H9 (cell line): Measurements from ENCODE around the gene ZDHHC1. TPM values are rescaled to one million over a fixed set of nuclear protein-coding genes. Genes with fewer than 3 reads are reported as not detected.

Experiments
- DNase-seq: peaks from one replicate; pipeline ENCODE4 v3.0.0-alpha.2; 2017
- H2AFZ ChIP-seq: one replicate; pipeline ENCODE4 v1.6.1; 2013; ENCODE audit warnings: mild to moderate bottlenecking, low read length, control low read depth, moderate library complexity
- H2AK5ac ChIP-seq: 2 replicates; pipeline ENCODE4 v1.6.1; 2013; ENCODE audit warnings: low read length, control low read depth, mixed read lengths; ENCODE audit not compliant: insufficient read length
- H2BK120ac ChIP-seq: one replicate; pipeline ENCODE4 v1.6.1; 2013; ENCODE audit warnings: low read depth, mild to moderate bottlenecking, low read length, control low read depth, inconsistent platforms; ENCODE audit not compliant: poor library complexity, severe bottlenecking
- H2BK12ac ChIP-seq: 2 replicates; pipeline ENCODE4 v1.6.1; 2013; ENCODE audit warnings: low read length, control low read depth, mixed read lengths, low read depth; ENCODE audit not compliant: insufficient read length
- H2BK15ac ChIP-seq: 2 replicates; pipeline ENCODE4 v1.6.1; 2013; ENCODE audit warnings: low read depth, low read length, control low read depth
- H2BK20ac ChIP-seq: one replicate; pipeline ENCODE4 v1.6.1; 2013; ENCODE audit warnings: low read depth, mild to moderate bottlenecking, low read length, control low read depth, inconsistent platforms; ENCODE audit not compliant: poor library complexity, severe bottlenecking
- H2BK5ac ChIP-seq: 2 replicates; pipeline ENCODE4 v1.6.1; 2013; ENCODE audit warnings: low read length, control low read depth, mixed read lengths; ENCODE audit not compliant: insufficient read length
- H3K14ac ChIP-seq: 2 replicates; pipeline ENCODE4 v1.6.1; 2013; ENCODE audit warnings: low read length, control low read depth; ENCODE audit not compliant: insufficient read depth
- H3K18ac ChIP-seq: 2 replicates; pipeline ENCODE4 v1.6.1; 2013; ENCODE audit warnings: low read depth, mild to moderate bottlenecking, mixed read lengths, low read length, control low read depth; ENCODE audit not compliant: insufficient read length
- H3K23ac ChIP-seq: 2 replicates; pipeline ENCODE4 v1.6.1; 2013; ENCODE audit warnings: low read length, control low read depth, mixed read lengths, low read depth; ENCODE audit not compliant: insufficient read length
- H3K23me2 ChIP-seq: 2 replicates; pipeline ENCODE4 v1.6.1; 2013; ENCODE audit warnings: low read depth, mild to moderate bottlenecking, mixed read lengths, low read length, control low read depth; ENCODE audit not compliant: insufficient read length, poor library complexity, severe bottlenecking
- H3K27ac ChIP-seq: 2 replicates; pipeline ENCODE4 v1.5.1; 2013; ENCODE audit warnings: low read length, control low read depth, mixed read lengths, low read depth; ENCODE audit not compliant: insufficient read length
- H3K27me3 ChIP-seq: 2 replicates; pipeline ENCODE4 v1.6.1; 2013; ENCODE audit warnings: low read length, control low read depth, inconsistent platforms; ENCODE audit not compliant: insufficient read depth
- H3K4ac ChIP-seq: 2 replicates; pipeline ENCODE4 v1.6.1; 2013; ENCODE audit warnings: low read depth, mild to moderate bottlenecking, control low read depth, inconsistent platforms, low read length, moderate library complexity
- H3K4me1 ChIP-seq: 2 replicates; pipeline ENCODE4 v1.6.1; 2013; ENCODE audit warnings: low read length, control low read depth, inconsistent platforms; ENCODE audit not compliant: insufficient read depth
- H3K4me2 ChIP-seq: 2 replicates; pipeline ENCODE4 v1.6.1; 2013; ENCODE audit warnings: low read length, control low read depth, mixed read lengths; ENCODE audit not compliant: insufficient read length, insufficient read depth
- H3K56ac ChIP-seq: 2 replicates; pipeline ENCODE4 v1.6.1; 2013; ENCODE audit warnings: low read depth, mild to moderate bottlenecking, mixed read lengths, low read length, control low read depth; ENCODE audit not compliant: insufficient read length
- H3K79me1 ChIP-seq: 2 replicates; pipeline ENCODE4 v1.6.1; 2013; ENCODE audit warnings: low read depth, mild to moderate bottlenecking, moderate library complexity, low read length, control low read depth, inconsistent platforms; ENCODE audit not compliant: insufficient read depth, poor library complexity, severe bottlenecking
- H3K79me2 ChIP-seq: 2 replicates; pipeline ENCODE4 v1.6.1; 2013; ENCODE audit warnings: low read length, control low read depth, inconsistent platforms; ENCODE audit not compliant: insufficient read depth
- H3K9ac ChIP-seq: 2 replicates; pipeline ENCODE4 v1.6.1; 2013; ENCODE audit warnings: low read length, control low read depth, mixed read lengths; ENCODE audit not compliant: insufficient read length; ENCODE audit errors: extremely low read depth
- H3K9me3 ChIP-seq: one replicate; pipeline ENCODE4 v1.6.1; 2013; ENCODE audit warnings: low read depth, low read length, inconsistent platforms; ENCODE audit not compliant: control insufficient read depth
- H3T11ph ChIP-seq: one replicate; pipeline ENCODE4 v1.6.1; 2013; ENCODE audit warnings: mild to moderate bottlenecking, low read length, control low read depth, inconsistent platforms
- H4K20me1 ChIP-seq: one replicate; pipeline ENCODE4 v1.6.1; 2013; ENCODE audit not compliant: control insufficient read depth, insufficient read length, insufficient read depth
- H4K5ac ChIP-seq: 2 replicates; pipeline ENCODE4 v1.6.1; 2013; ENCODE audit warnings: low read depth, mild to moderate bottlenecking, mixed read lengths, low read length, control low read depth; ENCODE audit not compliant: insufficient read length
- H4K8ac ChIP-seq: replicated peaks from 2 replicates; pipeline ENCODE4 v1.6.1; 2013; ENCODE audit warnings: low read length, control low read depth, mixed read lengths, low read depth; ENCODE audit not compliant: insufficient read length
- H4K91ac ChIP-seq: 2 replicates; pipeline ENCODE4 v1.6.1; 2013; ENCODE audit warnings: low read depth, mild to moderate bottlenecking, moderate library complexity, mixed read lengths, low read length, control low read depth; ENCODE audit not compliant: insufficient read length
- H3K27ac Mint-ChIP-seq, 3 experiments: 2 replicates in 2 of 3; 3 replicates in 1 of 3; pipeline ENCODE4 v1.8.0; 2020 to 2021; ENCODE audit warnings: mixed read lengths in 3 of 3, mild to moderate bottlenecking in 1 of 3, moderate library complexity in 1 of 3
- H3K27me3 Mint-ChIP-seq: 2 replicates; pipeline ENCODE4 v1.8.0; 2021; ENCODE audit warnings: low read depth, mild to moderate bottlenecking, moderate library complexity, mixed read lengths
- H3K36me3 Mint-ChIP-seq, 3 experiments: 2 replicates in 2 of 3; 3 replicates in 1 of 3; pipeline ENCODE4 v1.8.0; 2020 to 2021; ENCODE audit warnings: low read depth in 3 of 3, mixed read lengths in 3 of 3; ENCODE audit not compliant: insufficient read depth in 1 of 3
- H3K4me1 Mint-ChIP-seq, 2 experiments: 2 replicates each; pipeline ENCODE4 v1.8.0; 2020; ENCODE audit warnings: mixed read lengths in 2 of 2
- H3K4me3 Mint-ChIP-seq, 2 experiments: 2 replicates in 1 of 2; 3 replicates in 1 of 2; pipeline ENCODE4 v1.8.0; 2020 to 2021; ENCODE audit warnings: mild to moderate bottlenecking in 2 of 2, mixed read lengths in 2 of 2, moderate library complexity in 1 of 2
- H3K9me3 Mint-ChIP-seq, 2 experiments: 2 replicates in 1 of 2; 3 replicates in 1 of 2; pipeline ENCODE4 v1.8.0; 2020; ENCODE audit warnings: mild to moderate bottlenecking in 2 of 2, mixed read lengths in 2 of 2, moderate library complexity in 1 of 2
- CTCF ChIP-seq: fragments of 200-600 bp; sonication (generic); conservative IDR thresholded peaks from 3 replicates; pipeline ENCODE4 v1.8.0; 2021; ENCODE audit warnings: antibody characterized with exemption, mild to moderate bottlenecking
- WGBS: extraction: QIAGEN DNeasy Blood & Tissue Kit; methylation state at CpG from one replicate; pipeline ENCODE4 v1.1.7; 2013; ENCODE audit warnings: missing lambda C conversion rate, low lambda C conversion rate, mixed read lengths; ENCODE audit not compliant: insufficient read length; ENCODE audit errors: extremely low coverage; 5-methylcytosine and 5-hydroxymethylcytosine counted together
- total RNA-seq: library from RNA; stranded (reverse); gene quantifications from 2 replicates; pipeline ENCODE4 v1.2.1, GENCODE V29; 2021

Gene ZDHHC1
- total RNA-seq, 1 experiment from 2014 or later = 3.7 TPM

GRCh38 chr16:67425061-67425460, 8.8 kb upstream of the ZDHHC1 start:
- H3K79me1 ChIP-seq = no peaks in the 10 kb centered on the region
- H4K91ac ChIP-seq = no peak overlapping the region
- H4K5ac ChIP-seq = no peak overlapping the region
- Mint-ChIP-seq H3K4me1 (peaks cover 71% of the 10 kb centered on the region in 2 experiments), H3K36me3 (no peaks in the 10 kb centered on the region; a peak in 1 of 7 replicates), H3K27me3 (peaks cover 13% of the 10 kb centered on the region), H3K9me3 (peaks cover 0 to under 1% of the 10 kb centered on the region in 2 experiments; a peak in 1 of 5 replicates), H3K4me3 (peak overlapping the region; percentile 49 to 67; a peak in 4 of 5 replicates), H3K27ac (peak overlapping the region; percentile 81 to 95 (median 88); a peak in 5 of 7 replicates)
- 0 out of 2 replicates have a peak overlapping the region, but pooled peaks have one; percentile 19 for H3K14ac ChIP-seq
- no peak overlapping the region for H3K56ac ChIP-seq
- H2BK15ac ChIP-seq = no peak overlapping the region
- no peak overlapping the region for H2BK20ac ChIP-seq
- no peak overlapping the region for H3T11ph ChIP-seq
- no peaks in the 10 kb centered on the region; the same call in 1 of the 2 replicates for H3K79me2 ChIP-seq
- WGBS = no CpG with 5 or more reads among the region's 6 CpGs
- H2BK12ac ChIP-seq = no peak overlapping the region
- no peaks in the 10 kb centered on the region for H3K9me3 ChIP-seq
- H3K4ac ChIP-seq = no peak overlapping the region
- no peaks in the 10 kb centered on the region for H4K20me1 ChIP-seq
- H2BK5ac ChIP-seq = no peak overlapping the region
- TF ChIP-seq CTCF = no peak
- no peak overlapping the region for H4K8ac ChIP-seq
- peak overlapping the region; percentile 89 for H3K27ac ChIP-seq
- no peak for DNase-seq
- H3K4me1 ChIP-seq = peaks cover 32% of the 10 kb centered on the region
- no peak overlapping the region for H3K18ac ChIP-seq
- no peak overlapping the region for H2AK5ac ChIP-seq
- no peak overlapping the region for H2AFZ ChIP-seq
- no peaks in the 10 kb centered on the region; the same call in 1 of the 2 replicates for H3K27me3 ChIP-seq
- H3K9ac ChIP-seq = no peak overlapping the region
- H3K23ac ChIP-seq = no peak overlapping the region
- H2BK120ac ChIP-seq = no peak overlapping the region
- peaks cover under 1% of the 10 kb centered on the region for H3K23me2 ChIP-seq
- H3K4me2 ChIP-seq = peak overlapping the region; percentile 81
